H1 (cell line): ENCODE data around the gene NAT8L. TPM values are rescaled to one million over a fixed set of nuclear protein-coding genes. Genes with fewer than 3 reads are reported as not detected.
A peak's percentile ranks its signal among the peaks of the same experiment; 100 is the strongest.

Source experiments
- CEBPB ChIP-seq: IDR thresholded peaks from 2 replicates; pipeline ENCODE4 v1.6.1; 2012; ENCODE audit warnings: low read depth, low read length
- CREB1 ChIP-seq: IDR thresholded peaks from 2 replicates; pipeline ENCODE4 v1.6.1; 2012; ENCODE audit warnings: inconsistent platforms
- EP300 ChIP-seq, 2 experiments: IDR thresholded peaks; 1 replicate in 1 of 2; 2 replicates in 1 of 2; pipeline ENCODE4 v1.6.1; 2011 to 2012; ENCODE audit warnings: low read depth in 2 of 2, low read length in 2 of 2, mild to moderate bottlenecking in 2 of 2, borderline replicate concordance in 1 of 2, inconsistent platforms in 1 of 2, moderate library complexity in 1 of 2
- POLR2AphosphoS5 ChIP-seq: IDR thresholded peaks from 2 replicates; pipeline ENCODE4 v1.6.1; 2011; ENCODE audit warnings: low read depth, low read length
- SIX5 ChIP-seq: IDR thresholded peaks from 2 replicates; pipeline ENCODE4 v1.6.1; 2011; ENCODE audit warnings: mild to moderate bottlenecking, low read depth, low read length
- ZNF274 ChIP-seq: IDR thresholded peaks from 2 replicates; pipeline ENCODE4 v1.7.0; 2012; ENCODE audit warnings: low read length, borderline replicate concordance; ENCODE audit errors: extremely low read depth
- polyA plus RNA-seq, 7 experiments: library from polyadenylated mRNA; depleted of rRNA in 3 of 7; stranded (reverse) in 5 of 7; unstranded in 2 of 7; fragments of >200 nt in 5 of 7; fragments of 200-250 nt in 2 of 7; gene quantifications; 1 replicate in 5 of 7; 2 replicates in 1 of 7; 4 replicates in 1 of 7; pipeline versions ENCODE4 v1.2.1 to v1.2.3, GENCODE V29; 2011 to 2013; ENCODE audit warnings: missing spikeins in 2 of 7, mixed read lengths in 2 of 7
- total RNA-seq: library from RNA; stranded (reverse); fragmentation: NEBNext Ultra II Directional; extraction: Animal tissue kit (Norgen Biotek cat#: 25700); gene quantifications from 2 replicates; pipeline ENCODE4 v1.2.1, GENCODE V29; 2021
- TF ChIP-seq, protein P1 (sequence below): IDR thresholded peaks from 2 replicates; pipeline ENCODE4 v1.6.1; 2011; ENCODE audit warnings: low read length, improper control_type of control experiment
- TF ChIP-seq, protein P2 (sequence below): IDR thresholded peaks from 2 replicates; pipeline ENCODE4 v1.6.1; 2012; ENCODE audit warnings: inconsistent platforms
- TF ChIP-seq, protein P3 (sequence below): fragments of 300-600 bp; sonication (generic); IDR thresholded peaks from 2 replicates; pipeline ENCODE4 v1.7.1; 2012; ENCODE audit warnings: low read length, moderate library complexity, mild to moderate bottlenecking, inconsistent platforms; ENCODE audit not compliant: insufficient replicate concordance

NAT8L gene
- total and polyA plus RNA-seq, 2 of the 8 experiments (the other 6 are each of a cell fraction or from before 2014, with no cell fraction given), result 10.8 TPM

DNA sequence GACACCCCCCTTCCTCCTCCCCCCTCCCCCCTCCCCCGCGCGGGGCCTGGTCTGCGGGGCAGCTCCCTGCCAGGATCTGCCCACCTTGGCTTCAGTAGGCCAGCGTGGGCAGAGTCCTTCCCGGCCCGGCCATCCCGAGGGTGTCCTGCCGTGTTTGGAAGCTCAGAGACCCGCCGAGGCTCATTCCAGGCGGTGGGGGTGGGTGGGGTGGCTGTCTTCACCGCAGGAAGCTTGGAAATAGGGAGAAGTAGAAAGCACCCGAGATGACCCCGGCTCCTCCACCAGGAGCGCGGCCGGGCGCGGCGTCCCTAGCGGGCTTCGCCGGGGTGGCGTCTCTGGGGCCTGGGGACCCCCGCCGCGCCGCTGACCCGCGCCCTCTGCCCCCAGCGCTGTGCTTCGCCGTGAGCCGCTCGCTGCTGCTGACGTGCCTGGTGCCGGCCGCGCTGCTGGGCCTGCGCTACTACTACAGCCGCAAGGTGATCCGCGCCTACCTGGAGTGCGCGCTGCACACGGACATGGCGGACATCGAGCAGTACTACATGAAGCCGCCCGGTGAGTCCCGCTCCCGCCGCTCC, 1.6 kb downstream of the NAT8L start (continued):
- TF ChIP-seq, protein P1, sequence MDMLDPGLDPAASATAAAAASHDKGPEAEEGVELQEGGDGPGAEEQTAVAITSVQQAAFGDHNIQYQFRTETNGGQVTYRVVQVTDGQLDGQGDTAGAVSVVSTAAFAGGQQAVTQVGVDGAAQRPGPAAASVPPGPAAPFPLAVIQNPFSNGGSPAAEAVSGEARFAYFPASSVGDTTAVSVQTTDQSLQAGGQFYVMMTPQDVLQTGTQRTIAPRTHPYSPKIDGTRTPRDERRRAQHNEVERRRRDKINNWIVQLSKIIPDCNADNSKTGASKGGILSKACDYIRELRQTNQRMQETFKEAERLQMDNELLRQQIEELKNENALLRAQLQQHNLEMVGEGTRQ, result no peak
- TF ChIP-seq CREB1, result peak; percentile 55; the same call in 1 of the 2 replicates
- no peak for TF ChIP-seq SIX5
- TF ChIP-seq, protein P2, sequence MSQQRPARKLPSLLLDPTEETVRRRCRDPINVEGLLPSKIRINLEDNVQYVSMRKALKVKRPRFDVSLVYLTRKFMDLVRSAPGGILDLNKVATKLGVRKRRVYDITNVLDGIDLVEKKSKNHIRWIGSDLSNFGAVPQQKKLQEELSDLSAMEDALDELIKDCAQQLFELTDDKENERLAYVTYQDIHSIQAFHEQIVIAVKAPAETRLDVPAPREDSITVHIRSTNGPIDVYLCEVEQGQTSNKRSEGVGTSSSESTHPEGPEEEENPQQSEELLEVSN, result peak; percentile 44; the same call in 1 of the 2 replicates
- TF ChIP-seq EP300 (IDR thresholded peaks at IDR 0.05; ENCODE audit: borderline replicate concordance in 1 of 2, low read depth in 2 of 2, low read length in 2 of 2), result no peak
- no peak for TF ChIP-seq POLR2AphosphoS5
- no peak for TF ChIP-seq CEBPB
- TF ChIP-seq, protein P3, sequence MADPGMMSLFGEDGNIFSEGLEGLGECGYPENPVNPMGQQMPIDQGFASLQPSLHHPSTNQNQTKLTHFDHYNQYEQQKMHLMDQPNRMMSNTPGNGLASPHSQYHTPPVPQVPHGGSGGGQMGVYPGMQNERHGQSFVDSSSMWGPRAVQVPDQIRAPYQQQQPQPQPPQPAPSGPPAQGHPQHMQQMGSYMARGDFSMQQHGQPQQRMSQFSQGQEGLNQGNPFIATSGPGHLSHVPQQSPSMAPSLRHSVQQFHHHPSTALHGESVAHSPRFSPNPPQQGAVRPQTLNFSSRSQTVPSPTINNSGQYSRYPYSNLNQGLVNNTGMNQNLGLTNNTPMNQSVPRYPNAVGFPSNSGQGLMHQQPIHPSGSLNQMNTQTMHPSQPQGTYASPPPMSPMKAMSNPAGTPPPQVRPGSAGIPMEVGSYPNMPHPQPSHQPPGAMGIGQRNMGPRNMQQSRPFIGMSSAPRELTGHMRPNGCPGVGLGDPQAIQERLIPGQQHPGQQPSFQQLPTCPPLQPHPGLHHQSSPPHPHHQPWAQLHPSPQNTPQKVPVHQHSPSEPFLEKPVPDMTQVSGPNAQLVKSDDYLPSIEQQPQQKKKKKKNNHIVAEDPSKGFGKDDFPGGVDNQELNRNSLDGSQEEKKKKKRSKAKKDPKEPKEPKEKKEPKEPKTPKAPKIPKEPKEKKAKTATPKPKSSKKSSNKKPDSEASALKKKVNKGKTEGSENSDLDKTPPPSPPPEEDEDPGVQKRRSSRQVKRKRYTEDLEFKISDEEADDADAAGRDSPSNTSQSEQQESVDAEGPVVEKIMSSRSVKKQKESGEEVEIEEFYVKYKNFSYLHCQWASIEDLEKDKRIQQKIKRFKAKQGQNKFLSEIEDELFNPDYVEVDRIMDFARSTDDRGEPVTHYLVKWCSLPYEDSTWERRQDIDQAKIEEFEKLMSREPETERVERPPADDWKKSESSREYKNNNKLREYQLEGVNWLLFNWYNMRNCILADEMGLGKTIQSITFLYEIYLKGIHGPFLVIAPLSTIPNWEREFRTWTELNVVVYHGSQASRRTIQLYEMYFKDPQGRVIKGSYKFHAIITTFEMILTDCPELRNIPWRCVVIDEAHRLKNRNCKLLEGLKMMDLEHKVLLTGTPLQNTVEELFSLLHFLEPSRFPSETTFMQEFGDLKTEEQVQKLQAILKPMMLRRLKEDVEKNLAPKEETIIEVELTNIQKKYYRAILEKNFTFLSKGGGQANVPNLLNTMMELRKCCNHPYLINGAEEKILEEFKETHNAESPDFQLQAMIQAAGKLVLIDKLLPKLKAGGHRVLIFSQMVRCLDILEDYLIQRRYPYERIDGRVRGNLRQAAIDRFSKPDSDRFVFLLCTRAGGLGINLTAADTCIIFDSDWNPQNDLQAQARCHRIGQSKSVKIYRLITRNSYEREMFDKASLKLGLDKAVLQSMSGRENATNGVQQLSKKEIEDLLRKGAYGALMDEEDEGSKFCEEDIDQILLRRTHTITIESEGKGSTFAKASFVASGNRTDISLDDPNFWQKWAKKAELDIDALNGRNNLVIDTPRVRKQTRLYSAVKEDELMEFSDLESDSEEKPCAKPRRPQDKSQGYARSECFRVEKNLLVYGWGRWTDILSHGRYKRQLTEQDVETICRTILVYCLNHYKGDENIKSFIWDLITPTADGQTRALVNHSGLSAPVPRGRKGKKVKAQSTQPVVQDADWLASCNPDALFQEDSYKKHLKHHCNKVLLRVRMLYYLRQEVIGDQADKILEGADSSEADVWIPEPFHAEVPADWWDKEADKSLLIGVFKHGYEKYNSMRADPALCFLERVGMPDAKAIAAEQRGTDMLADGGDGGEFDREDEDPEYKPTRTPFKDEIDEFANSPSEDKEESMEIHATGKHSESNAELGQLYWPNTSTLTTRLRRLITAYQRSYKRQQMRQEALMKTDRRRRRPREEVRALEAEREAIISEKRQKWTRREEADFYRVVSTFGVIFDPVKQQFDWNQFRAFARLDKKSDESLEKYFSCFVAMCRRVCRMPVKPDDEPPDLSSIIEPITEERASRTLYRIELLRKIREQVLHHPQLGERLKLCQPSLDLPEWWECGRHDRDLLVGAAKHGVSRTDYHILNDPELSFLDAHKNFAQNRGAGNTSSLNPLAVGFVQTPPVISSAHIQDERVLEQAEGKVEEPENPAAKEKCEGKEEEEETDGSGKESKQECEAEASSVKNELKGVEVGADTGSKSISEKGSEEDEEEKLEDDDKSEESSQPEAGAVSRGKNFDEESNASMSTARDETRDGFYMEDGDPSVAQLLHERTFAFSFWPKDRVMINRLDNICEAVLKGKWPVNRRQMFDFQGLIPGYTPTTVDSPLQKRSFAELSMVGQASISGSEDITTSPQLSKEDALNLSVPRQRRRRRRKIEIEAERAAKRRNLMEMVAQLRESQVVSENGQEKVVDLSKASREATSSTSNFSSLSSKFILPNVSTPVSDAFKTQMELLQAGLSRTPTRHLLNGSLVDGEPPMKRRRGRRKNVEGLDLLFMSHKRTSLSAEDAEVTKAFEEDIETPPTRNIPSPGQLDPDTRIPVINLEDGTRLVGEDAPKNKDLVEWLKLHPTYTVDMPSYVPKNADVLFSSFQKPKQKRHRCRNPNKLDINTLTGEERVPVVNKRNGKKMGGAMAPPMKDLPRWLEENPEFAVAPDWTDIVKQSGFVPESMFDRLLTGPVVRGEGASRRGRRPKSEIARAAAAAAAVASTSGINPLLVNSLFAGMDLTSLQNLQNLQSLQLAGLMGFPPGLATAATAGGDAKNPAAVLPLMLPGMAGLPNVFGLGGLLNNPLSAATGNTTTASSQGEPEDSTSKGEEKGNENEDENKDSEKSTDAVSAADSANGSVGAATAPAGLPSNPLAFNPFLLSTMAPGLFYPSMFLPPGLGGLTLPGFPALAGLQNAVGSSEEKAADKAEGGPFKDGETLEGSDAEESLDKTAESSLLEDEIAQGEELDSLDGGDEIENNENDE, result no peak
- no peak for TF ChIP-seq ZNF274
